HCT116 (cell line): Measurements from ENCODE around the gene GMPPA.

Experiments
- CEBPB ChIP-seq: IDR thresholded peaks from 2 replicates; pipeline ENCODE4 v1.6.1; 2012; ENCODE audit warnings: low read depth
- POLR2A ChIP-seq: IDR thresholded peaks from 2 replicates; pipeline ENCODE4 v1.7.0; 2011; ENCODE audit warnings: borderline replicate concordance; ENCODE audit not compliant: insufficient read depth, insufficient read length; ENCODE audit errors: extremely low read depth
- ZNF274 ChIP-seq: fragments of 200-500 bp; sonication (Bioruptor generic); IDR thresholded peaks from 2 replicates; pipeline ENCODE4 v1.6.1; 2014; ENCODE audit warnings: mild to moderate bottlenecking, low read depth, low read length, inconsistent platforms
- TF ChIP-seq, protein P1 (sequence below), 3 experiments: fragments of 200-600 bp in 1 of 3; sonication (generic) in 1 of 3; IDR thresholded peaks in 2 of 3; conservative IDR thresholded peaks in 1 of 3; 2 replicates each; pipeline ENCODE4 v1.5.1; 2012 to 2017; ENCODE audit warnings: low read depth in 2 of 3, low read length in 2 of 3, antibody characterized with exemption in 1 of 3, borderline replicate concordance in 1 of 3, control low read depth in 1 of 3, mild to moderate bottlenecking in 1 of 3, mixed read lengths in 1 of 3, mixed run types in 1 of 3, moderate library complexity in 1 of 3; ENCODE audit not compliant: insufficient read depth in 1 of 3

DNA sequence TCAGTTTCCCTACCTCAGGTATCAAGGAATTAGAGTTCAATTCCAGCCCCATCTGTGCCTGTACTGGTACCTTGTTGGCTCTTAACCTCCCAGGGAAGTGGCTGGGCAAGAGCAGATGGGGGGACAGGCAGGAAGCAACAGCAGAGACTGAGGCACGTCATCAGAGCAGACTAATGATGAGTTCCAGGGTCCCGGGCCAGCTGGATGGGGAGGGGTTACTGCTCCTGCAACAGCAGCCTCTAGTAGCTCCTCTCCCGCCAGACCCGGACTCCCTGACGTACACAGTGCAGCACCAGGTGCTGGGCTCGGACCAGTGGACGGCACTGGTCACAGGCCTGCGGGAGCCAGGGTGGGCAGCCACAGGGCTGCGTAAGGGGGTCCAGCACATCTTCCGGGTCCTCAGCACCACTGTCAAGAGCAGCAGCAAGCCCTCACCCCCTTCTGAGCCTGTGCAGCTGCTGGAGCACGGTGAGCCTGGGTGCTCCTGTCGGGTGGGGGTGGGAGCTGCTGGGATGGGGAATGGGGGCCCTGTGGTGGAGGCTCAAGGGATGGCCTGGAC lies 26.0 kb upstream of the GMPPA start:
- TF ChIP-seq, protein P1, sequence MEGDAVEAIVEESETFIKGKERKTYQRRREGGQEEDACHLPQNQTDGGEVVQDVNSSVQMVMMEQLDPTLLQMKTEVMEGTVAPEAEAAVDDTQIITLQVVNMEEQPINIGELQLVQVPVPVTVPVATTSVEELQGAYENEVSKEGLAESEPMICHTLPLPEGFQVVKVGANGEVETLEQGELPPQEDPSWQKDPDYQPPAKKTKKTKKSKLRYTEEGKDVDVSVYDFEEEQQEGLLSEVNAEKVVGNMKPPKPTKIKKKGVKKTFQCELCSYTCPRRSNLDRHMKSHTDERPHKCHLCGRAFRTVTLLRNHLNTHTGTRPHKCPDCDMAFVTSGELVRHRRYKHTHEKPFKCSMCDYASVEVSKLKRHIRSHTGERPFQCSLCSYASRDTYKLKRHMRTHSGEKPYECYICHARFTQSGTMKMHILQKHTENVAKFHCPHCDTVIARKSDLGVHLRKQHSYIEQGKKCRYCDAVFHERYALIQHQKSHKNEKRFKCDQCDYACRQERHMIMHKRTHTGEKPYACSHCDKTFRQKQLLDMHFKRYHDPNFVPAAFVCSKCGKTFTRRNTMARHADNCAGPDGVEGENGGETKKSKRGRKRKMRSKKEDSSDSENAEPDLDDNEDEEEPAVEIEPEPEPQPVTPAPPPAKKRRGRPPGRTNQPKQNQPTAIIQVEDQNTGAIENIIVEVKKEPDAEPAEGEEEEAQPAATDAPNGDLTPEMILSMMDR (IDR thresholded peaks at IDR 0.05 in 2 of 3, conservative IDR thresholded peaks at IDR 0.05 in 1 of 3; ENCODE audit: borderline replicate concordance in 1 of 3, insufficient read depth in 1 of 3, low read depth in 2 of 3, low read length in 2 of 3): no peak
- TF ChIP-seq ZNF274 (no peak), CEBPB (no peak), POLR2A (no peak)
